IMR-90 (cell line): Measurements from ENCODE around the gene NIT1. TPM values are rescaled to one million over a fixed set of nuclear protein-coding genes. Genes with fewer than 3 reads are reported as not detected.

ENCODE experiments used
- ATAC-seq: fragments of 200-7000 bp; cut with Tn5 transposase; 2 replicates; pipeline ENCODE4 v1.9.1; 2020; ENCODE audit warnings: low read depth, mild to moderate bottlenecking, moderate library complexity
- BruUV-seq: library from RNA; stranded (reverse); fragments of 400-500 nt; replicated peaks from 2 replicates; lab custom pipeline; 2021; lab: Mats Ljungman, UMichigan
- CTCF ChIA-PET: fragments of 300-600 bp; formaldehyde crosslinking; extraction: SDS; loops from one replicate; lab custom pipeline; 2021; ENCODE audit warnings: antibody characterized with exemption; lab: Yijun Ruan, JAX
- POLR2A ChIA-PET: fragments of 300-600 bp; sonication (Branson Sonifier 250); formaldehyde crosslinking; loops from one replicate; lab custom pipeline; 2022; ENCODE audit warnings: antibody characterized with exemption; ENCODE audit not compliant: unreplicated experiment; lab: Charles Lee
- DNase-seq: peaks from one replicate; pipeline ENCODE4 v3.0.0; 2013
- H2AFZ ChIP-seq: replicated peaks from 2 replicates; pipeline ENCODE3; 2013; ENCODE audit warnings: low read length, mild to moderate bottlenecking; ENCODE audit not compliant: poor library complexity
- H2AK5ac ChIP-seq: 2 replicates; pipeline ENCODE4 v1.6.1; 2013; ENCODE audit warnings: low read depth, low read length, inconsistent platforms
- H2AK9ac ChIP-seq: replicated peaks from 2 replicates; pipeline ENCODE3; 2013; ENCODE audit warnings: mild to moderate bottlenecking, low read depth, low read length, moderate library complexity; ENCODE audit not compliant: poor library complexity
- H2BK120ac ChIP-seq: 2 replicates; pipeline ENCODE4 v1.6.1; 2013; ENCODE audit warnings: low read depth, low read length, inconsistent platforms
- H2BK15ac ChIP-seq: 3 replicates; pipeline ENCODE4 v1.6.1; 2013; ENCODE audit warnings: low read depth, low read length, inconsistent platforms
- H2BK20ac ChIP-seq: 2 replicates; pipeline ENCODE4 v1.6.1; 2013; ENCODE audit warnings: low read depth, mild to moderate bottlenecking, inconsistent platforms, low read length, moderate library complexity
- H2BK5ac ChIP-seq: 2 replicates; pipeline ENCODE4 v1.6.1; 2013; ENCODE audit warnings: mild to moderate bottlenecking, low read depth, low read length, inconsistent platforms; ENCODE audit not compliant: poor library complexity, severe bottlenecking
- H3K14ac ChIP-seq: replicated peaks from 2 replicates; pipeline ENCODE4 v1.6.1; 2013; ENCODE audit warnings: low read depth, low read length, inconsistent platforms
- H3K18ac ChIP-seq: 2 replicates; pipeline ENCODE4 v1.6.1; 2013; ENCODE audit warnings: low read depth, low read length, control low read depth
- H3K23ac ChIP-seq: 2 replicates; pipeline ENCODE4 v1.6.1; 2013; ENCODE audit warnings: low read depth, low read length, inconsistent platforms
- H3K27ac ChIP-seq: 2 replicates; pipeline ENCODE4 v1.5.1; 2013; ENCODE audit warnings: mild to moderate bottlenecking, control low read depth, low read length; ENCODE audit not compliant: insufficient read depth
- H3K27me3 ChIP-seq: 2 replicates; pipeline ENCODE4 v1.6.1; 2013; ENCODE audit warnings: low read length; ENCODE audit not compliant: control insufficient read depth, insufficient read depth
- H3K36me3 ChIP-seq: 2 replicates; pipeline ENCODE4 v1.6.1; 2013; ENCODE audit warnings: low read length, mixed read lengths; ENCODE audit not compliant: control insufficient read depth, insufficient read depth
- H3K4ac ChIP-seq: 2 replicates; pipeline ENCODE4 v1.6.1; 2013; ENCODE audit warnings: low read depth, low read length, inconsistent platforms
- H3K4me1 ChIP-seq: 2 replicates; pipeline ENCODE4 v1.6.1; 2013; ENCODE audit warnings: low read length, mixed read lengths; ENCODE audit not compliant: control insufficient read depth, insufficient read depth
- H3K4me2 ChIP-seq: 2 replicates; pipeline ENCODE4 v1.6.1; 2013; ENCODE audit warnings: low read depth, mild to moderate bottlenecking, control low read depth, low read length, moderate library complexity
- H3K4me3 ChIP-seq: 2 replicates; pipeline ENCODE4 v1.5.1; 2013; ENCODE audit warnings: low read depth, mild to moderate bottlenecking, control low read depth, low read length, moderate library complexity; ENCODE audit not compliant: insufficient read depth
- H3K56ac ChIP-seq: 2 replicates; pipeline ENCODE4 v1.6.1; 2013; ENCODE audit warnings: low read length, inconsistent platforms; ENCODE audit not compliant: insufficient read depth; ENCODE audit errors: extremely low read depth
- H3K79me1 ChIP-seq, 2 experiments: 2 replicates each; pipeline ENCODE4 v1.6.1; 2013; ENCODE audit warnings: low read length in 2 of 2, inconsistent platforms in 1 of 2, low read depth in 1 of 2
- H3K9ac ChIP-seq: 2 replicates; pipeline ENCODE4 v1.6.1; 2013; ENCODE audit warnings: low read depth, low read length, control low read depth
- H3K9me1 ChIP-seq: 2 replicates; pipeline ENCODE4 v1.6.1; 2013; ENCODE audit warnings: low read length, inconsistent platforms; ENCODE audit not compliant: insufficient read depth
- H3K9me3 ChIP-seq: 2 replicates; pipeline ENCODE4 v1.6.1; 2013; ENCODE audit warnings: low read length; ENCODE audit not compliant: control insufficient read depth, insufficient read depth
- H4K20me1 ChIP-seq: 2 replicates; pipeline ENCODE4 v1.6.1; 2013; ENCODE audit warnings: low read length, inconsistent platforms; ENCODE audit not compliant: insufficient read depth
- H4K5ac ChIP-seq: 2 replicates; pipeline ENCODE4 v1.6.1; 2013; ENCODE audit warnings: mild to moderate bottlenecking, low read depth, low read length, control low read depth
- H4K8ac ChIP-seq, 2 experiments: 2 replicates each; pipeline ENCODE4 v1.6.1; 2013; ENCODE audit warnings: low read depth in 2 of 2, low read length in 2 of 2, control low read depth in 1 of 2, inconsistent platforms in 1 of 2
- H4K91ac ChIP-seq: 2 replicates; pipeline ENCODE4 v1.6.1; 2013; ENCODE audit warnings: low read depth, low read length, inconsistent platforms; ENCODE audit not compliant: insufficient read depth
- BHLHE40 ChIP-seq: fragments of 150-350 bp; IDR thresholded peaks from 2 replicates; pipeline ENCODE4 v1.6.1; 2016; ENCODE audit warnings: mild to moderate bottlenecking, low read depth, low read length
- CEBPB ChIP-seq: IDR thresholded peaks from 2 replicates; pipeline ENCODE4 v1.6.1; 2012; ENCODE audit warnings: low read depth, low read length, improper control_type of control experiment
- CHD1 ChIP-seq: IDR thresholded peaks from 2 replicates; pipeline ENCODE4 v1.6.1; 2012; ENCODE audit warnings: low read depth, low read length, improper control_type of control experiment
- FOS ChIP-seq: fragments of 150-350 bp; IDR thresholded peaks from 2 replicates; pipeline ENCODE4 v1.6.1; 2016; ENCODE audit warnings: low read depth, low read length
- MXI1 ChIP-seq: IDR thresholded peaks from 2 replicates; pipeline ENCODE4 v1.6.1; 2012; ENCODE audit warnings: low read depth, mild to moderate bottlenecking, low read length, moderate library complexity, borderline replicate concordance
- NFE2L2 ChIP-seq: fragments of 150-350 bp; IDR thresholded peaks from 2 replicates; pipeline ENCODE4 v1.6.1; 2016; ENCODE audit warnings: low read depth, mild to moderate bottlenecking, low read length
- RAD21 ChIP-seq: IDR thresholded peaks from 2 replicates; pipeline ENCODE4 v1.6.1; 2012; ENCODE audit warnings: low read length, improper control_type of control experiment
- RCOR1 ChIP-seq: IDR thresholded peaks from 2 replicates; pipeline ENCODE4 v1.6.1; 2012; ENCODE audit warnings: mild to moderate bottlenecking, low read length, improper control_type of control experiment; ENCODE audit not compliant: insufficient replicate concordance
- RFX5 ChIP-seq: IDR thresholded peaks from 2 replicates; pipeline ENCODE4 v1.8.0; 2012; ENCODE audit warnings: low read depth, mild to moderate bottlenecking, low read length, moderate library complexity
- SMC3 ChIP-seq: fragments of 150-350 bp; IDR thresholded peaks from 2 replicates; pipeline ENCODE4 v1.6.1; 2016; ENCODE audit warnings: low read depth, mild to moderate bottlenecking, antibody characterized with exemption, low read length, moderate library complexity
- USF2 ChIP-seq: fragments of 150-350 bp; IDR thresholded peaks from 2 replicates; pipeline ENCODE4 v1.6.1; 2017; ENCODE audit warnings: mild to moderate bottlenecking, antibody characterized with exemption, low read length, low read depth
- WGBS, 2 experiments: methylation state at CpG; one replicate each; pipeline versions ENCODE4 v1.1.5 to v1.1.7; 2013; ENCODE audit warnings: missing lambda C conversion rate in 2 of 2; ENCODE audit not compliant: insufficient read length in 1 of 2; ENCODE audit errors: extremely low coverage in 2 of 2; 5-methylcytosine and 5-hydroxymethylcytosine counted together
- dilution Hi-C: fragments of 300-500 bp; cut with HindIII; formaldehyde crosslinking; loops from one replicate; pipeline ENCODE4 v1.14.3; 2018; ENCODE audit warnings: low sequenced_read_pairs; ENCODE audit not compliant: unreplicated experiment
- in situ Hi-C: fragments of 300-500 bp; cut with MboI; formaldehyde crosslinking; loops from 3 replicates; pipeline ENCODE4 v1.14.3; 2019; ENCODE audit warnings: low sequenced_read_pairs, inconsistent platforms, mixed read lengths
- intact Hi-C: fragments of 100-400 bp; cut with micrococcal nuclease; formaldehyde crosslinking; loops from 2 replicates; pipeline ENCODE4 v1.10.0; 2022
- polyA plus RNA-seq, 3 experiments: library from polyadenylated mRNA; depleted of rRNA; stranded (reverse); fragments of >200 nt; gene quantifications; 2 replicates each; pipeline ENCODE4 v1.2.3, GENCODE V29; 2012; ENCODE audit warnings: low replicate concordance in 1 of 3
- total RNA-seq: library from RNA; depleted of rRNA; stranded (reverse); fragments of >200 nt; gene quantifications from 2 replicates; pipeline ENCODE4 v1.2.3, GENCODE V29; 2012

Gene NIT1
- total and polyA plus RNA-seq, 2 of the 4 experiments (the other 2 are of a cell fraction) = 22.8 to 33.6 TPM

DNA sequence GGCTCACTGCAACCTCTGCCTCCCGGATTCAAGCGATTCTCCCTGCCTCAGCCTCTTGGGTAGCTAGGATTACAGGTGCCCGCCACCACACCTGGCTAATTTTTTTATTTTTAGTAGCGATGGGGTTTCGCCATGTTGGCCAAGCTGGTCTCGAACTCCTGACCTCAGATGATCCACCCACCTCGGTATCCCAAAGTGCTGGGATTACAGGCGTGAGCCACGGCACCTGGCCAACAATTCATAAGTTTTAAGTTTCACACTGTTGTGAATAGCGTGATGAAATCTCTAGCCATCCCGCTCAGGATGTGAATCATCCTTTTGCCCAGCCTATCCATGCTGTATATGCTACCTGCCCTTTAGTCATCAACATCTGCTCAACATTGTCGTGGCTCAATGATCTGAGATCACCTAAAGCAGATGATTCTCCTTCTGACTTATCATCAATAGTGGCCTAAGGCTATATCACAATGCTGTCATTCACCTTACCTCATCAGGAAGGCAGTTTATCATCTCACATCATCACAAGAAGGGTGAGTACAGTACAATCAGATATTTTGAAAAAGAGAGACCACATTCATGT, 2.7 kb upstream of the NIT1 start:
- Histone ChIP-seq H3K14ac (0 out of 2 replicates have a peak overlapping the region, but pooled peaks have one; percentile 3), H3K9me1 (peaks cover 30% of the 10 kb centered on the region), H4K20me1 (peaks cover 46% of the 10 kb centered on the region), H2AFZ (no peak overlapping the region), H2BK5ac (peak overlapping the region; percentile 66), H4K8ac (0 out of 4 replicates have a peak overlapping the region, but pooled peaks of 1 of the 2 experiments have one; percentile 36), H3K4ac (no peak overlapping the region), H3K79me1 (peaks cover 28 to 83% of the 10 kb centered on the region in 2 experiments), H2BK20ac (no peak overlapping the region), H3K27ac (no peak overlapping the region), H3K4me2 (peak overlapping the region; percentile 42; the same call in 1 of the 2 replicates), H2BK120ac (no peak overlapping the region), H3K4me1 (peaks cover 16% of the 10 kb centered on the region), H3K36me3 (peaks cover 7% of the 10 kb centered on the region), H3K9me3 (no peaks in the 10 kb centered on the region), H3K9ac (no peak overlapping the region), H3K27me3 (no peaks in the 10 kb centered on the region), H4K5ac (no peak overlapping the region), H2AK9ac (peak overlapping the region; percentile 28), H3K18ac (no peak overlapping the region), H2AK5ac (peak overlapping the region; percentile 15; the same call in 1 of the 2 replicates), H4K91ac (no peak overlapping the region), H3K23ac (peak overlapping the region; percentile 18; the same call in 1 of the 2 replicates), H3K56ac (no peak overlapping the region), H2BK15ac (no peak overlapping the region), H3K4me3 (no peak overlapping the region)
- ATAC-seq (no peak), DNase-seq (peak; percentile 94)
- POLR2A ChIA-PET = no interaction called here
- in situ Hi-C loops (no loop called here), intact Hi-C loops (no loop called here), dilution Hi-C loops (no loop called here)
- TF ChIP-seq RFX5 = no peak
- no peak for TF ChIP-seq USF2
- TF ChIP-seq FOS = 0 out of 2 replicates have a peak, but pooled peaks have one; percentile 35
- no peak for TF ChIP-seq RCOR1
- no peak for TF ChIP-seq SMC3
- TF ChIP-seq BHLHE40 = 0 out of 2 replicates have a peak, but pooled peaks have one; percentile 18
- peak; percentile 86 for TF ChIP-seq CEBPB
- no peak for TF ChIP-seq RAD21
- TF ChIP-seq MXI1 = no peak
- TF ChIP-seq CHD1 = no peak
- TF ChIP-seq NFE2L2 = no peak
- CTCF ChIA-PET = interaction anchor here (0.6 kb wide), 1 partner anchor 124 kb away, joined by 3 read pairs; no protein-coding TSS in a partner anchor
- WGBS, 2 experiments = 85% methylated on average over 7 of the region's 12 CpGs; no CpG with 5 or more reads in 1 of the 2 experiments
- BruUV-seq = no TSS peak
